Endothelial cell (in vitro differentiated cells): Measurements from ENCODE around the gene MYBBP1A. TPM values are rescaled to one million over a fixed set of nuclear protein-coding genes. Genes with fewer than 3 reads are reported as not detected.

Experiments
- DNase-seq: peaks from one replicate; pipeline ENCODE4 v3.0.0; 2021; ENCODE audit warnings: low spot score
- H3K27ac Mint-ChIP-seq: one replicate; pipeline ENCODE4 v1.8.0; 2021; ENCODE audit warnings: mixed read lengths, inconsistent platforms; ENCODE audit not compliant: unreplicated experiment
- H3K27me3 Mint-ChIP-seq: one replicate; pipeline ENCODE4 v1.8.0; 2021; ENCODE audit warnings: mild to moderate bottlenecking, moderate library complexity, mixed read lengths, inconsistent platforms; ENCODE audit not compliant: unreplicated experiment
- H3K36me3 Mint-ChIP-seq: one replicate; pipeline ENCODE4 v1.8.0; 2021; ENCODE audit warnings: mild to moderate bottlenecking, low read depth, mixed read lengths, inconsistent platforms; ENCODE audit not compliant: unreplicated experiment
- H3K4me1 Mint-ChIP-seq: one replicate; pipeline ENCODE4 v1.8.0; 2021; ENCODE audit warnings: mild to moderate bottlenecking, mixed read lengths, inconsistent platforms; ENCODE audit not compliant: unreplicated experiment
- H3K4me3 Mint-ChIP-seq: one replicate; pipeline ENCODE4 v1.8.0; 2021; ENCODE audit warnings: mild to moderate bottlenecking, mixed read lengths, inconsistent platforms; ENCODE audit not compliant: unreplicated experiment
- H3K9me3 Mint-ChIP-seq: one replicate; pipeline ENCODE4 v1.8.0; 2021; ENCODE audit warnings: mixed read lengths, inconsistent platforms; ENCODE audit not compliant: unreplicated experiment
- total RNA-seq: library from RNA; stranded (reverse); fragmentation: NEBNext Ultra II Directional; extraction: Animal tissue kit (Norgen Biotek cat#: 25700); gene quantifications from one replicate; pipeline ENCODE4 v1.2.1, GENCODE V29; 2021; ENCODE audit not compliant: unreplicated experiment
- TF ChIP-seq, protein P1 (sequence below): fragments of 200-600 bp; sonication (generic); IDR thresholded peaks from one replicate; pipeline ENCODE4 v1.5.0; 2021; ENCODE audit warnings: antibody characterized with exemption; ENCODE audit not compliant: unreplicated experiment

The MYBBP1A gene
- total RNA-seq, 1 donor from 2014 or later = 32.4 TPM

DNA sequence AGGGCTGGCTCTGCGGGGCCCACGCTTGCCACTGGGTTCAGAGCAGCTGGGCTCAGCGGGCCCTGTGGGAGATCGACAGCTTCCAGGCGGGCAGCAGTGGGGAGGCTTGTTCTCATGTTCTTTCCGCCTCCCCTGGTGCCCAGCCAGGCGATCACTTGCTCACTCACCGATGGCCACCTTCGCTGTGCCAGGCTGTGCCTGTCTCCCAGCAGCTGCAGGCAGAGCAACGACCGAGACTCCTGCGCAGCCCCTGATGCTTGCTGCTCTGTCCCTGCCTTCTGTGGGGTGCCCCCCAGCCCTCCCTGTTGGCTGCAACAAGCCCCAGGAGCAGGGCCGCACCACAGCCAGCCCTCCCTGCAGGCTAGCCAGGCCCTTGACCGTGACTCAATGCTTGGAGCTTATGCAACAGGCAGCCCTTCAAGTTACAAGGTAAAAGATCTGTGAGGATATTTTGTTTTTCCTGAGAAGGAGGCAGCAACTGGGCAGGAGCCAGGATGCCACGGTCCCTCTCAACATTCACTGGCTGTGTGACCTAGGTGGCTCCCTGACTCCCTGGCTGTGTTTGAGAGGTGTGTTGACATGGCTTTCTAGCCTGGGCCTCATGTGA is 66.1 kb downstream of the MYBBP1A start:
- H3K27ac Mint-ChIP-seq = no peak overlapping the region

More for the DNA sequence above, 66.1 kb downstream of the MYBBP1A start:
- H3K4me1 Mint-ChIP-seq = peaks cover 21% of the 10 kb centered on the region
- H3K4me3 Mint-ChIP-seq = no peak overlapping the region
- H3K27me3 Mint-ChIP-seq = peaks cover 13% of the 10 kb centered on the region
- no peaks in the 10 kb centered on the region for H3K36me3 Mint-ChIP-seq
- no peak for DNase-seq
- H3K9me3 Mint-ChIP-seq = no peaks in the 10 kb centered on the region
- TF ChIP-seq, protein P1, sequence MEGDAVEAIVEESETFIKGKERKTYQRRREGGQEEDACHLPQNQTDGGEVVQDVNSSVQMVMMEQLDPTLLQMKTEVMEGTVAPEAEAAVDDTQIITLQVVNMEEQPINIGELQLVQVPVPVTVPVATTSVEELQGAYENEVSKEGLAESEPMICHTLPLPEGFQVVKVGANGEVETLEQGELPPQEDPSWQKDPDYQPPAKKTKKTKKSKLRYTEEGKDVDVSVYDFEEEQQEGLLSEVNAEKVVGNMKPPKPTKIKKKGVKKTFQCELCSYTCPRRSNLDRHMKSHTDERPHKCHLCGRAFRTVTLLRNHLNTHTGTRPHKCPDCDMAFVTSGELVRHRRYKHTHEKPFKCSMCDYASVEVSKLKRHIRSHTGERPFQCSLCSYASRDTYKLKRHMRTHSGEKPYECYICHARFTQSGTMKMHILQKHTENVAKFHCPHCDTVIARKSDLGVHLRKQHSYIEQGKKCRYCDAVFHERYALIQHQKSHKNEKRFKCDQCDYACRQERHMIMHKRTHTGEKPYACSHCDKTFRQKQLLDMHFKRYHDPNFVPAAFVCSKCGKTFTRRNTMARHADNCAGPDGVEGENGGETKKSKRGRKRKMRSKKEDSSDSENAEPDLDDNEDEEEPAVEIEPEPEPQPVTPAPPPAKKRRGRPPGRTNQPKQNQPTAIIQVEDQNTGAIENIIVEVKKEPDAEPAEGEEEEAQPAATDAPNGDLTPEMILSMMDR = no peak

Other genes with a start within 250 kb of the MYBBP1A start
- gene UBE2G1, start 188.7 kb downstream of the MYBBP1A start, total RNA-seq = 88.0 TPM
- 0.18 TPM for gene SPNS3, start 121.4 kb downstream of the MYBBP1A start, total RNA-seq
- 187 TPM for gene SPNS2, start 56.5 kb downstream of the MYBBP1A start, total RNA-seq
- gene GGT6, start 5.2 kb upstream of the MYBBP1A start, total RNA-seq = not detected
- gene SMTNL2, start 29.1 kb upstream of the MYBBP1A start, total RNA-seq = 0.59 TPM
- 17.0 TPM for gene ALOX15, start 86.3 kb upstream of the MYBBP1A start, total RNA-seq
- gene PELP1, start 148.8 kb upstream of the MYBBP1A start, total RNA-seq = 118 TPM
- gene ARRB2, start 155.2 kb upstream of the MYBBP1A start, total RNA-seq = 51.1 TPM
- 10.5 TPM for gene MED11, start 176.0 kb upstream of the MYBBP1A start, total RNA-seq
- gene ZMYND15, start 184.4 kb upstream of the MYBBP1A start, total RNA-seq = not detected
- gene CXCL16, start 184.5 kb upstream of the MYBBP1A start, total RNA-seq = 0.13 TPM
- gene TM4SF5, start 216.5 kb upstream of the MYBBP1A start, total RNA-seq = not detected
- 2.9 TPM for gene VMO1, start 231.0 kb upstream of the MYBBP1A start, total RNA-seq
- not detected for gene GLTPD2, start 233.6 kb upstream of the MYBBP1A start, total RNA-seq
- gene PSMB6, start 240.8 kb upstream of the MYBBP1A start, total RNA-seq = 185 TPM